Stimulated activated CD4-positive, alpha-beta T cell treated with anti-CD3 and anti-CD28 coated beads, Interleukin-2, amount 100 ng/mL, for 48 hours (primary cell): ENCODE data around the gene TFB2M.
"Not testable (repeated sequence)": the region's sequence is repeated elsewhere in the genome, so short reads cannot be mapped to it uniquely, and the experiment has no call there.

Experiments used
- DNase-seq, 2 donors: peaks; one replicate each; pipeline ENCODE4 v3.0.0-alpha.2; 2020

The TFB2M gene, protein sequence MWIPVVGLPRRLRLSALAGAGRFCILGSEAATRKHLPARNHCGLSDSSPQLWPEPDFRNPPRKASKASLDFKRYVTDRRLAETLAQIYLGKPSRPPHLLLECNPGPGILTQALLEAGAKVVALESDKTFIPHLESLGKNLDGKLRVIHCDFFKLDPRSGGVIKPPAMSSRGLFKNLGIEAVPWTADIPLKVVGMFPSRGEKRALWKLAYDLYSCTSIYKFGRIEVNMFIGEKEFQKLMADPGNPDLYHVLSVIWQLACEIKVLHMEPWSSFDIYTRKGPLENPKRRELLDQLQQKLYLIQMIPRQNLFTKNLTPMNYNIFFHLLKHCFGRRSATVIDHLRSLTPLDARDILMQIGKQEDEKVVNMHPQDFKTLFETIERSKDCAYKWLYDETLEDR

DNA sequence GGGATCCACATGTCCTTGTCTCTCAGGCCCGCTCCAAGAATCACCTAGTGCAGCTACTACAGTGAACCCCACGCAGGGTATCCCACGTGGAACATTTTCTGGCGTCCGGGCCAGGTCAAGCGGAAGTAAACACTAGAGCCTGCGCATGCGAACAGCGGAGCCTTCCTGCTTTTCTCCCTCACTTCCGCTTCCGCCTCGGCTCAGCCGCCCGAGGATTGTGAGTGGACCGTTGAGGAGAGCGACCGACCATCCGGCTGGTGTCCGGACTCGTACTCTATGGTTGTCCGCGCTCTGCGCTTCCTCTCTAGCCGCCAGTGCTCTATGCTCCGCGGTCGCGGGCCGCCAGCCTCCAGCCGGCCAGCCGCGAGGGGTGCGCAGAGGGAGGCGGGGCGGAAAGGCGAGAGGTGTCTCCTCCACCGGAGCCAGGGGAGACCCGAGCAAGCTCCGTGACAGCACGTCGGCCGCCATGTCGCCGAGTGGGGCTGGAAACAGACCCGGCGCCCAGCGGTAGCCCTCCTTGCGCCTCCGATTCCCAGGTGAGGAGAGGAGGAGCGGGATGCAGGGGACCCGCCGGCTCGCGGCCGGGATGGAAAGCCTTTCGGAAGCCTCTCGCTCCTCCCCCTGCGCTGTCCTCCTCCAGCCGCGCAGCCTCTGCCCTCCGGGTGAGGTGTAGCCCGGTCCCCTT lies at the start of gene TFB2M, which contains the start of gene CNST:
TFB2M (minus strand) TSS at position 134 of the 685 bp plus-strand sequence; CDS start at position 11, 123 bp downstream.
CNST (plus strand) TSS at position 329 of the 685 bp plus-strand sequence. CDS start 25,107 bp downstream, outside the sequence.
- DNase-seq = peak; percentile 89 to 91

DNA sequence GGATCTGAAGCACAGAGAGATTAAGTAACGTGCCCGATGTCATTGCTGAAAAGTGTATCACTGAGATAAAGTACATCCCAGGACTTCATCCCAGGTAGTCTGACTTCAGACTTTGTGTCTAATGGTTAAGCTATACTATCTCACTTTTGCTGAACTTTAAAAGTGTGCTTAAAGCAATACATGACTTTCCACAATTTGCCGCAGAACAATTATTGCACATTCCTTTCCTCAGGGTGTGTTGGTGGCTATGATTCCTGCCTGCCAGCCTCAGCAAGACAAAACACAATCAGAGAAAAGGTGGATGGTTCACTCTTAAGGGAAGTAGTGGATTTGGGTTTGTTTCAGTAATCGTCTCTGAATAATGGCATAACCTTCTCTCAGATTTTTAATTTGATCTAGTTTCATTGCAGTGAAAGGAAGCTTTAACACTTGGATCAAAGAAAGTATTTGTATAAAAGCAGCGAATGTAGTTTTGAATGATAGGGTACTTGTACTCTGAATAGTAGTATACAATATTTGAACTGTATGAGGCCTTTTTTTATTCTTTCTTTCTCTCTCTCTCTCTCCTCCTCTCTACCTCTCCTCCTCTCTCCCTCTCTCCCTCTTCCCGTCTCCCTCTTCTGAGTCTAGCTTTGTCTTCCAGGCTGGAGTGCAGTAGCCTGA lies 47.2 kb upstream of the TFB2M start:
- no peak for DNase-seq

DNA sequence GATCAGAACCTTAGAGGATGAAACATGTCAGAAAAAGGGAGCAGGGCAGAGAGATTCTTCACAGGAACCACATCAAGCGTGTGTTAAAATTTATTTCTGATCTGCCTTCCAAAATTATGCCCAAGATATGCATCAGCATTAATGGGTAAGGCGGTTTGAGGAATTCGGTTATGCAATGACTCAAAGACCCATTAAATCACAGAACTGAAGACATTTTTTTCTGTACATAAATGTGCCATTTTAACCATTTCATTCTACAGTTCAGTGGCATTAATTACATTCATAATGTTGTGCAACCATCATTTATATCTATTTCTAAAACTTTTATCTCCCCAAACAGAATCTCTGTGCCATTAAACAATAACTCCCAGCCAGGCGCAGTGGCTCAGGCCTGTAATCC lies 43.6 kb upstream of the TFB2M start:
- DNase-seq = no peak

DNA sequence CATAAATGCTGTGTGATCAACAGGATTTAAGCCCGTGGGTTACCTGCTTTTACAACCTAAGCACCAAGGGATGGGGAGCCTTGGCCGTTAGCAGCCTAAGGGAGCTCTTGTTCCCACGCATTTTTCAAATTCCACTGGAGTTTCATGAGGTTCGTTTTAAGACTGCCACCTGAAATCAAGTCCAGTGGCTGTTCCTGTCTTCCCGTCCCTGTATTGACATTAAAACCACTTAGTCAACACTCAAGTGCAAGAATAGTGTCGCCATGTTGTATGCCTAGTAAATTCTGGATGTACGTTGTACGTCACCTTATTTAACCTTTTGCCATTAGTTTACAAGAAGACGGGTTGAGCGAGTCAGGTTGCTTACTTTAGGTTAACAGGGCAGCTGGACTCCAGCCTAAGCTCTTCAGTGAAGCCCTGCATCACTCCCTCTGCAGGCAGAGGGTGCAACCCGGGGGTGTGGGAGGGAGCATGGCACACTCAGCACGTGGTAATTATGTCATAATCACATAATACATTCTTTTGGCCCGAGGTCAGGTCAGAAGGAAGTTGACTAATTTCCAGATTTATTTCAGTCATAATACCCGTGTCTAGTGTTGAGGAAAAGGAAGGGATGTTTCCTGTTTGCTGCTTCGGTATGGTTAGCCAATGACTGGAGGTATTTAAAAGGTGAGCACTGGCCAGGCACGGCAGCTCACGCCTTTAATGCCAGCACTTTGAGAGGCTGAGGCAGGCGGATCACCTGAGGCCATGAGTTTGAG lies 42.7 kb upstream of the TFB2M start:
- DNase-seq = peak in 1 of 2 donors; percentile 9

DNA sequence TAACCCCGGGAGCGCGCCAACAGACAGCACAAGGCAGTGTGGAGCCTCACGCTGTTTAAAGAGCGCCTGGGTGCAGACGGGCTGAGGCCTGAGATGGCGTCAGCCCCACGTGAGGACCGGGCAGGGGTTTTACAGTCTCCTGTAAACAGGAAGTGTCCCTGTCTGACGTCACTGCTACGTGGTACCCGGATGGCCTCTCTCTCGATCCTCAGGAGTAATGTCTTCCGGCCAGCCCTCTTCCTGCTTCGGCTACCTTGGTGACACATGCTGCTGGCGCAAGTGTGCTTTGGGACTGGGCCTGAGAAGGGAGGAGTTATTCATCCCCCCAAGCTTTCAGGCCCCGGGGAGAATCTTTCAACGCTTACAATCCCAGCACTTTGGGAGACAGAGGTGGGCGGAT lies 41.4 kb upstream of the TFB2M start:
- no peak for DNase-seq

DNA sequence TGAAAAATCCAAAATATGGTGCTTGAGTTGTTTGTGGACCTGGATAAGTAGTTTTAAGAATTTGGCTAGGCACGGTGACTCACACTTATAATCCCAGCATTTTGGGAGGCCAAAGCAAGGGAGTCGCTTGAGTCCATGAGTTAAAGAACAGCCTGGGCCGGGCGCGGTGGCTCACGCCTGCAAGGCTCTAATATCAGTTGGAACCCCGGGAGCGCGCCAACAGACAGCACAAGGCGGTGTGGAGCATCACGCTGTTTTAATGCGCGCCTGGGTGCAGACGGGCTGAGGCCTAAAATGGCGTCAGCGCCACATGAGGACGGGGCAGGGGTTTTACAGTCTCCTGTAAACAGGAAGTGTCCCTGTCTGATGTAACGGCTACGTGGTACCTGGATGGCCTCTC lies 39.2 kb upstream of the TFB2M start:
- not testable (repeated sequence) for DNase-seq

DNA sequence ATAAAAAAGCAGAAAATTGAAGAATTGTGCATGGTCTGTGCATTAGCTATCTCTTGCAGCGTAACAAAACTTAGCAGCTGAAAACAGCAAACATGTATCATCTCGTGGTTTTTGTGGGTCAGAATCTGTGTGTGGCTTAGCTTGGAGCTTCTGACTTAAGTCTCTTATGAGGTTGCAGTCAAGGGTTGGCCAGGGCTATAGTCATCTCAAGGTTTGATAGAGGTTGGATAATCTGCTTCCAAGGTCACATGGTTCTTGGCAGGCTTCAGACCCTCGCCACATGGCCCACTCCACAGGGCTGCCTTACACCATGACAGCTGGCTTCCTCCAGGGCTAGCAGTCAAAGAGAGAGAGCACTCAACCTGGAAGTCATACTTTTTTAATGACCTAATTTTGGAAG lies 36.1 kb upstream of the TFB2M start:
- DNase-seq = peak in 1 of 2 donors; percentile 3

DNA sequence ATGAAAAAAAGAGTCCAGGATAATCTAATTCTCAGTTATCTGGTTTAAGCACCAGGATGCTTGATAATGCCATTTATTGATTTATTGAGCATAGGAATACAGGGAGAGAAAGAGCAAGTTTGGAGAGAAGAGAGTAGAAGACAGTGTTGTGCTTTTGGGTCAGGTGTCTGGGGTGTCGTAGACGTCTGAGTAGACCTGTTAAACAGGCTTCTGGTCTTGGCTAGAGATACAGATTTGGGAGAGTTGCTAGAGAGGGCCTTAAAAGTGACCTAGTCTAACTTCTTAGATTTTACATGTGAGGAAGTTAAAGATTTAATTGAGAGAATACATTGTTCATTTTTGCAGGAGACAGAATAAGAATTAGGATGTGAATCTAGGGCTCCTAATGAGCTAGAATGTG lies 34.5 kb upstream of the TFB2M start:
- DNase-seq = no peak

DNA sequence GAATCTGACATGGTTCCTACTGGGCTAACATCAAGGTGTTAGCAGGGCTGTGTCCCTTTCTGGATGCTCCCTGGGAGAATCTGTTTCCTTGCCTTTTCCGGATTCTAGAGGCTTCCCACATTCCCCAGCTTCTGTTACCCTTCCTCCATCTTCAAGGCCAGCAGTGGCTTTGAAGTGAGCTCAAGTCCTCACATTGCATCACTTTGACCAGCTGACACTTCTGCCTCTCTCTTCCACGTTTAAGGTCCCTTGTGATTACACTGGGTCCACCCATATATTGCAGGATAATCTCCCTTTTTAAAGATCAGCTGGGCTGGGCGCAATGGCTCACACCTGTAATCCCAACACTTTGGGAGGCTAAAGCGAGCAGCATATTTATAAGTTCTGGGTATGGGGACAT lies 33.3 kb upstream of the TFB2M start:
- DNase-seq = no peak

DNA sequence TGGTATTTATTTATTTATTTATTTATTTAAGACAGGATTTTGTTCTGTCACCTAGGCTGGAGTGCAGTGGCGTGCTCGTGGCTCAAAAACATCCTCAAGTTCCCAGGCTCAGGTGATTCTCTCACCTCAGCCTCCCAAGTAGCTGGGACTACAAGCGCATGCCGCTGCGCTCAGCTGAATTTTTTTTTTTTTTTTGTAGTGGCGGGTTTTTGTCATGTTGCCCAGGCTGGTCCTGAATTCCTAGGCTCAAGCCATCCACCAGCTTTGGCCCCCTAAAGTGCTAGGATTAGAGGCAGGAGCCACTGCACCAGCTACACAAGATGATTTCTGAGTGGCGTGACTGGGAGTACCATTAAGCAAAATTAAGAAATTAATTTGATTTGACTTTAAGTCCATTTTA lies 31.9 kb upstream of the TFB2M start:
- no peak for DNase-seq

DNA sequence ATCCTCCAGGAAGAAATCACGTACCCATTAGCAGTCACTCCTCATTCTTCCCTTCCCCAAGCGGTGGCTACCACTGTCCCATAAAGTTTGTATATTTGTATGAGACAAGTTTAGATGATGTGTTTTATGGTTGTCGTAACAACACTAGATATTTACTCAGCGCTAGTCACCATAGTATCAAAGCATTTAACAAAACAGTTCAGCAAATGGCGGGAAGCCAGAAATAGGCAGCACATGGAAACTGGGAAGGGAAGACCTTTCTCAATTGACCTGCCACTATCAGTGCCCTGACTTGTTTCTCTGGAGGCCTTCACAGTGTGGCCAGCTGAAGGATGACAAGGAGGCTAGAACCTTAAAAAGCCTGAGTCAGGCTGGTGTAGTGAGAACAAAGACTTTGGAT lies 31.3 kb upstream of the TFB2M start:
- DNase-seq = no peak

DNA sequence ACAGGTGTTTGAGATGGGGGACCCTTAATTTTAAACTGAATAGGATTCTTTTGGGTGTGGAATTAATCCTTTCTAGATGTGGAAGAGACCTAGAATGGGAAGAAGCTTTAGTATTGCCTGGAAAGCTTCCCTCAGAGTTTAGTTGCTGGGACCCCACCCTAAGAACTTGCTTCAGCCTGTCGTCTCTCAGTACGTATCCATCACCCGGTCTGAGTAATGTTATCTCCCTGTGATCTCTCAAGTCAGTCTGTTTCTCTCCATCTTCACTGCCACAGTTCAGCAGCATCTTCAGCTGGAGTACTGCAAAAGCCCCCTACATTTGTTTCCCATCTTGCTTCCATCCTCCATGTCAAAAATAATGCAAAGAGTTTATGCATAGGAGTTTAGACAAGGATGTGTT lies 29.1 kb upstream of the TFB2M start:
- no peak for DNase-seq

DNA sequence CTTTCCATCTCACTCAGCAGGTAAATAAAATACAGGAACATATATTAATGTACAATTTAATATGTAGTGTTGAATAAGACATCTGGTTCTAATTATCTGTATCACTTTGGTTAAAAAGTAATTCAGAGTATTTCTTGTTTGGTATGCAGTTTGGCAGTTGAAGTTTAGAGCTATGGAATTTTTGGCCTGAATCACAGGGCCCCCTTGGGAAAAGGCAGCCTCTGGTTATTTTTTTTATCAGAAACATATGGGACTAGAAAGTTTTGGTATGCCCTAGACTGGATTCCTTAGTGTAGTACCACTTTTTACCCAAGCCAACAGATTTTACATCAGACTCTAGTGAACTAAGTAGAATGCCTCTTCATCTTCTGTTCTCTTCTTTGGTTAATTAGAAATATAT lies 26.6 kb upstream of the TFB2M start:
- no peak for DNase-seq

DNA sequence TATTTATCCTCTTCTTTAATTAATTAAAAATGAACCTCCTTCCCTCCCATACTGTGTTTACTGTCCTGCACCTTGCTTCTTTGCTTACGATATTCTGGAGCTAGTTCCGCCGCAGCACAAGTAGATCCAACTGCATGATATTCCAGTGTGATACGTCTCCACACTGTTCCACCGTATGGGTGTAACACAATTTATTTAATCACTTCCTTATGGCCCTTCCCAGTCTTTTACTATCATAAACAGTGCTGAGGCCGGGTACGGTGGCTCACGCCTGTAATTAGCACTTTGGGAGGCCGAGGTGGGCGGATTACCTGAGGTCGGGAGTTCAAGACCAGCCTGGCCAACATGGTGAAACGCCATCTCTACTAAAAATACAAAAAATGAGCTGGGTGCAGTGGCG lies 25.9 kb upstream of the TFB2M start:
- DNase-seq = no peak

DNA sequence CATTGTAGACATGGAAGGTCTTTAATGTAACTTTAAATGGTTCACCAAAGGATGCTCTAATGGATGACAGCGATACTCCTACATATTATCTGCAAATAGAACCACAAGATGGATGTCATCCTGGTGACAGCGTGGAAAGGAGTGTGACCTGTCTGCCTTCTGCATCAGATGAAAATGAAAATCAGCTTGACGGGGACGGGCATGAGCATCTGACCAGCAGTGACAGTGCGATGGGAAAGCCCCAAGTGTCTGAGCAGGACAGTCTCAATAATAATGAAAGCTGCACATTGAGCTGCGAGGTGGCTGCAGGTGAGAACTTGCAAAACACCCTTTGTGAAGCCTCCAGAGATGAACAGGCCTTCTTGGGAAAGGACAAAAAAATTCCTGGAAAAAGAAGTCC lies 25.4 kb upstream of the TFB2M start:
- no peak for DNase-seq

DNA sequence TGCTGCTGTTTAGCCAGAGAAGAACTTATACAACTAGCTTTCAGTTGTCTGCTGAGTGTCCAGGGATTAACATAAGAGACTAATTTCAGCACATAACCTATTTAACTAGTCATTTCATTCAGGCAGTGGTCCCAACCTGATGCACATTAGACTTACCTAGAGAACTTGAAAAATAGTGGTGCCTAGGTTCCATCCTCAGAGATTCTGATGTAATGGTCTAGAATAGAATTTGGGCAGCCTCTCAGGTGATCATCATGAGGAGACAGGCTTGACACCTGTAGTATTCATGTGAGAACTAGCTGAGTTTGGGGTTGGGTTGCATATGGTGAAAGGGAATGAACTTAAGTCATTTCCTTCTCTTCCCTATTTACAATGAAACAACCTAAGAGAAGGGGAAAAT lies 25.0 kb upstream of the TFB2M start:
- no peak for DNase-seq

DNA sequence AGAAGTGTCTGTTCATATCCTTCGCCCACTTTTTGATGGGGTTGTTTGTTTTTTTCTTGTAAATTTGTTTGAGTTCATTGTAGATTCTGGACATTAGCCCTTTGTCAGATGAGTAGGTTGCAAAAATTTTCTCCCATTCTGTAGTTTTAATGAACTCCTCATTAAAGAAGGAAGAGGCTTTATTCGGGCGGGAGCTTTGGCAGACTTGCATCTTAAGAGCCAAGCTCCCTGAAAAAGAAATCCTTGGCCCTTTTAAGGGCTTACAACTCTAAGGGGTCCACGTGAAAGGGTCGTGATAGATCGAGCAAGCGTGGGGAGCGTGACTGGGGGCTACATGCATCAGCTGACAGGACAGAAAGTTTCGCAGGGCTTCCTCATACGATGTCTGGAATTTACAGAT lies 23.9 kb upstream of the TFB2M start:
- DNase-seq = not testable (repeated sequence)

DNA sequence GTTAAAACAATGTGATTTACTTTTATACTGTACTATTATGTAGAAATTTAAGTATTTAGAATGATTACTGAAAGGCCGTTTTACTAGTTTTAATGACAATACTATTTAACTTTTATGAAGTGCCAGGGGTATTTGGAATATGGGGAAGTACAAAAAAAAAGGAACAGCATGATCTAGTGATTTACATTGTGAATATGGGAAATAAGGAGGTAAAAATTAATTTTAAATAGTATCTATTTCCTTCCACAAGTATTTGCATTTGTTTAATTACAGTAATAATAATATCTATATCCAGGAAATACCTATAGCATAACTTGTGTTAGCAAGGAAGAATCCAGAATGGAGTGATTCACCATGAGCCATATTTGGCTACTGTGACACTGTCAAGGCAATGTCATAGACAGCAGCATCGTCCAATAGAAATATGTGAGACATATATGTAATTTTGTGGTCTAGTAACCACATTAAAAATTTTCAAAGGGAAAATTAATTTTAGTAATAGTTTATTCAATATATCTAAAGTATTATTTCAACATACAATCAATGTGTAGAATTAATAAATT lies 22.2 kb upstream of the TFB2M start:
- DNase-seq = no peak

DNA sequence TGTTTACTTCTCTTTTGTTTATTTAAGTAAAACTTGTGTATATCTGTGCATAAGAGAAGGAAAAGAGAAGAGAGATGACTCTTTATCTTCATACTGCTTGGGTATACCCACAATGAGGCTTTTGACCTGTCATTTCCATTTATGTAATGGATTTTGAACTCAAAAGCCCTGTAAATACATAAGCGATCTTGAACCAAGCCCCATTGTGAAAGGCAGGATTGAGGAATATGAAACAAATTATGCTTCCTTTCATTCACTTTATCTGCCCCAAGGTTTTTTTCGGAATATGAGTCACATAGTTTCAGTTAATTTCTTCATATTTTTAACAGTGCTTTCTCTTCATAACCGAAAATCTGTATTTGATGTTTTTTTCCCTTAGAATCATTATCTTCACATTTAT lies 21.5 kb upstream of the TFB2M start:
- DNase-seq = no peak

DNA sequence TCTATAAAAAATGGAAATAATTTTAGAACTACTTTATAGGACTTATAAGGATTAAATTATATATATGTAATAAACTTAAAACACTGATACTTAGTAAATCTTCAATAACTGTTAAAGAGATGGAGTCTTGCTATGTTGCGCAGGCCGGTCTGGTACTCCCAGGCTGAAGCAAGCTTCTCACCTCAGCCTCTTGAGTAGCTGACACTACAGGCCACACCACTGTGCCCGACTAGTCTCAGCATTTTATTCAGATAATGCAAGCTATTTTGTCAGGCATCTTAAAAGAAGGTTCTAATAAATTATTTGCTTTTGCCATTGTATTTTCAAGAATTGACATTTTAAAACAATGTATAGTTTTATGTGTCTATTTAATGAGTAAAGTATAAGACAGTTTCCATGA lies 21.0 kb upstream of the TFB2M start:
- no peak for DNase-seq

DNA sequence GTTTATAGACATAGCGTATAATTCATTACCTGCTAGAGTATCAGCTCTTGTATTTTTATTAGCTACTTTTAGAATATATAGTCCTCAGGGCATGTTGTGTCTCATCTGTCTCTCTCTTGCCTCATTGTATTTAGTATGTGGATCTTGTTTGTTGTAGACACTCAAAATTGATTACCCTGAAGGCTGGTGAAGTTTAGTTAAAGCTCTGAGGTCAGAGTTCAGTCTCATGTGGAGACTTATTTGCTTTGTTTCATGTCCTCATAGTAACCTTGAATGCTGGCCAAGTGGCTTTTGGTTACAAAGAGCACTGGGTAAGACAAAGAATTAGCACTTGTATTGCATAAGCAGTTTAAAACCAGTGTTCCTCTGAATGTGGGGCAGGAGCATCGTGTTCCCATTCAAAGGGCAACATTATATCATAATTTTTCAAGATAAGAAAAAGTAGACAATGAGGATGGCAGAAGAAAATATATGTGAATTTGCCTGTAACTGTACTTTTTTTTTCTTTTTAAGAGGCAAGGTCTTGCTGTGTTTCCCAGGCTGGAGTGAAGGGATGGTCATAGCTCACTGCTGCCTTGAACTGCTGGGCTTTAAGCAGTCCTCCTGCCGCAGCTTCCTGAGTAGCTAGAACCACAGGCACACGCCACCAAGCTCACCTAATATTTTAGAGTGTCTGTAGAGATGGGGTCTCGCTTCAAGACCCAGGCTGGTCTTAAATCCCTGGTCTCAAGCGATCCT lies 17.6 kb upstream of the TFB2M start:
- no peak for DNase-seq

DNA sequence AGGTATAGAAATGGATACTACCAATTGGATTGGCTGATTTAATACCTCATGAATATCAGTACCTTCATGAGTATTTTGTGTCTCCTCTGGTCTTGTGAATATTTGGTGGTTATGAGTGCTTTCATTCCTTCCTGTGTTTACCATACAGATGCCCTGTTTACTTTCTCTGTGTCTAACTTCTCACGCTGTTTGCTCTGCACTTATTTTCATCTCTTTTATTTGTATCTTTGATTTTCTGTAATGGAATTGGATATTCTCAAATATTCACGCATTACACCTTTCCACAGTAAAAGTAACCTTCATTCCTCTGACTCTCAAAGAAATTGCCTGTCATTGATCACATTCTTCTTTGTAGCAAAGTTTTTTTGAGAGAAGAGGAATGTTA lies 17.0 kb upstream of the TFB2M start:
- DNase-seq = no peak
